Right lobe of liver (tissue), 6 donors: ENCODE measurements around the gene AIF1. TPM values are rescaled to one million over a fixed set of nuclear protein-coding genes. Genes with fewer than 3 reads are reported as not detected.

Source experiments
- ATAC-seq, 4 donors: fragments of 200-7000 bp; cut with Tn5 transposase; one replicate each; pipeline ENCODE4 v1.9.1; 2020; ENCODE audit warnings: mild to moderate bottlenecking in 4 of 4, moderate library complexity in 4 of 4
- DNase-seq, 3 donors: peaks; one replicate each; pipeline ENCODE4 v3.0.0-alpha.2; 2020
- H3K27ac ChIP-seq, 3 donors: fragments of 200-600 bp; one replicate each; pipeline ENCODE4 v1.8.0; 2022
- H3K27me3 ChIP-seq, 2 donors: fragments of 200-600 bp; one replicate each; pipeline ENCODE4 v1.8.0; 2022
- H3K36me3 ChIP-seq, 4 donors: fragments of 200-600 bp; sonication (generic) in 1 of 4; one replicate each; pipeline versions ENCODE4 v1.5.1 to v1.8.0; 2017 to 2022; ENCODE audit warnings: control low read depth in 1 of 4
- H3K4me1 ChIP-seq, 4 donors: fragments of 200-600 bp; sonication (generic) in 1 of 4; one replicate each; pipeline versions ENCODE4 v1.5.1 to v1.8.0; 2017 to 2022; ENCODE audit warnings: control low read depth in 1 of 4
- H3K4me3 ChIP-seq, 3 donors: fragments of 200-600 bp; one replicate each; pipeline ENCODE4 v1.8.0; 2022
- H3K9me3 ChIP-seq, 4 donors: fragments of 200-600 bp; sonication (generic) in 1 of 4; one replicate each; pipeline versions ENCODE4 v1.5.1 to v1.8.0; 2017 to 2022; ENCODE audit warnings: control low read depth in 1 of 4
- POLR2A ChIP-seq: fragments of 450-650 bp; IDR thresholded peaks from one replicate; pipeline ENCODE4 v1.6.1; 2017; ENCODE audit warnings: antibody characterized with exemption, mild to moderate bottlenecking
- WGBS: methylation state at CpG from one replicate; pipeline ENCODE4 v1.1.6; 2018; ENCODE audit warnings: low coverage, low lambda C conversion rate; ENCODE audit not compliant: insufficient coverage; ENCODE audit errors: missing lambda C conversion rate; 5-methylcytosine and 5-hydroxymethylcytosine counted together
- intact Hi-C, 2 donors: fragments of 100-400 bp; cut with DNase I; formaldehyde crosslinking; loops; one replicate each; pipeline versions ENCODE4 v1.11.2 to v1.14.1; 2022
- total RNA-seq, 6 experiments: library from RNA; depleted of rRNA in 2 of 6; stranded (reverse); fragments of >200 nt in 2 of 6; fragmentation: NEBNext Ultra II Directional in 3 of 6; extraction: Animal tissue kit (Norgen Biotek cat#: 25700) in 3 of 6; gene quantifications; one replicate each; pipeline versions ENCODE4 v1.1.0 to v1.2.4, GENCODE V29; 2016 to 2023
- TF ChIP-seq, protein P1 (sequence below), 4 donors: fragments of 200-600 bp in 3 of 4; fragments of 450-650 bp in 1 of 4; IDR thresholded peaks; one replicate each; pipeline versions ENCODE4 v1.5.1 to v1.8.0; 2016 to 2022; ENCODE audit warnings: antibody characterized with exemption in 4 of 4, mild to moderate bottlenecking in 2 of 4
- donor health status: DM: no; HTN: yes; CAD: no.
- donor health status: DM: no; HTN: no; CAD: no.
- donor health status: DM: no; HTN: no; CAD: no.
- donor health status: DM: no; HTN: yes; CAD: no.
- donor health status: DM: no; HTN: yes; CAD: no.

AIF1 gene
- total RNA-seq, 6 experiments from 2014 or later: 6.7 to 28.5 (median 13.0) TPM

DNA sequence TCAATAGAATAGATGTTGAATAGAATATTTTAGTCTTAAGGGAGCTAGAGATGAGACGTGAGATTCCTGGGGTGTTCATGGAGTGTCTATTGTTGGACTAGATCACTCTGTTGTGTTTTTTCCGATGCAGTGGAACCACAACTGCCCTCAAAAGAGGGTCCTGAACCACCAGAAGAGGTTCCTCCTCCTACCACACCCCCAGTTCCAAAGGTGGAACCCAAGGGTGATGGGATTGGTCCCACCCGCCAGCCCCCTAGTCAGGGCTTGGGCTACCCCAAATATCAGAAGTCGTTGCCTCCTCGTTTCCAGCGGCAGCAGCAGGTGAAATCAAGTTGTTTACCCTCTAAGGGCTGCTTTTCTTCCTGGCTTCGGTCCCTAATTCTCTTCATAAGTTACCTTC, 14.0 kb downstream of the AIF1 start:
- DNase-seq (no peak), ATAC-seq (no peak)
- TF ChIP-seq POLR2A: no peak
- TF ChIP-seq, protein P1, sequence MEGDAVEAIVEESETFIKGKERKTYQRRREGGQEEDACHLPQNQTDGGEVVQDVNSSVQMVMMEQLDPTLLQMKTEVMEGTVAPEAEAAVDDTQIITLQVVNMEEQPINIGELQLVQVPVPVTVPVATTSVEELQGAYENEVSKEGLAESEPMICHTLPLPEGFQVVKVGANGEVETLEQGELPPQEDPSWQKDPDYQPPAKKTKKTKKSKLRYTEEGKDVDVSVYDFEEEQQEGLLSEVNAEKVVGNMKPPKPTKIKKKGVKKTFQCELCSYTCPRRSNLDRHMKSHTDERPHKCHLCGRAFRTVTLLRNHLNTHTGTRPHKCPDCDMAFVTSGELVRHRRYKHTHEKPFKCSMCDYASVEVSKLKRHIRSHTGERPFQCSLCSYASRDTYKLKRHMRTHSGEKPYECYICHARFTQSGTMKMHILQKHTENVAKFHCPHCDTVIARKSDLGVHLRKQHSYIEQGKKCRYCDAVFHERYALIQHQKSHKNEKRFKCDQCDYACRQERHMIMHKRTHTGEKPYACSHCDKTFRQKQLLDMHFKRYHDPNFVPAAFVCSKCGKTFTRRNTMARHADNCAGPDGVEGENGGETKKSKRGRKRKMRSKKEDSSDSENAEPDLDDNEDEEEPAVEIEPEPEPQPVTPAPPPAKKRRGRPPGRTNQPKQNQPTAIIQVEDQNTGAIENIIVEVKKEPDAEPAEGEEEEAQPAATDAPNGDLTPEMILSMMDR (IDR thresholded peaks at IDR 0.05): no peak
- H3K27ac ChIP-seq: no peak overlapping the region
- 94% methylated on average over 7 of the region's 7 CpGs for WGBS
- H3K4me1 ChIP-seq: peaks cover 0 to under 1% (median 0%) of the 10 kb centered on the region in 4 donors
- intact Hi-C loops: no loop called here
- no peak overlapping the region for H3K4me3 ChIP-seq
- H3K9me3 ChIP-seq: no peaks in the 10 kb centered on the region
- peaks cover 17 to 95% (median 56%) of the 10 kb centered on the region in 4 donors for H3K36me3 ChIP-seq
- no peaks in the 10 kb centered on the region for H3K27me3 ChIP-seq

DNA sequence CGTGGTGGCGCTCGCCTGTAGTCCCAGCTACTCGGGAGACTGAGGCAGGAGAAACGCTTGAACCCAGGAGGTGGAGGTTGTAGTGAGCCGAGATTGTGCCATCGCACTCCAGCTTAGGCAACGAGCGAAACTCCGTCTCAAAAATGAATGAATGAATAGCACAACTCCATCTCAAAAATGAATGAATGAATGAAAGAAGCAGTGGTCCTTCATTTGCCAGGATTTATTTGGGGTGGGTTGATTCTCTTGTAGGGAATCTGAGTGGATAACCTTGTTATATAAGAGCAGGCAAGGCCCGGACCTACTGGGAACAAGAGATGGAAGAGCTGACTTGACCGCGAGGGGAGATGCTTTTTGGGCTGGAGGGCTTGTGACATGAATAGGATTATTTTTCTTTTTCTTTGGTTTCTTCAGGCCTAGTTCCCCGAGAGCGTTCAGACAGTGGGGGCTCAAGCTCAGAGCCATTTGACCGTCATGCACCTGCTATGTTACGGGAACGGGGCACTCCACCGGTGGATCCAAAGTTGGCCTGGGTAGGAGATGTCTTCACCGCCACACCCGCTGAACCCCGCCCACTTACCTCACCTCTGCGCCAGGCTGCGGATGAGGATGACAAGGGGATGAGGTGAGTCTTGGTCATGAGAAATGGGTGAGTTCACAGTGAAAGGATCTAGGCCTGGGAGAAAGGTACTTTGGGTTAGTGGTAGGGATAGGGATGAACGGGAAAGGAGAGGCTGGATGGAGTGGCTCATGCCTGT, 15.3 kb downstream of the AIF1 start:
- DNase-seq: no peak
- Histone ChIP-seq H3K4me1 (peaks cover 0 to 12% (median 0%) of the 10 kb centered on the region in 4 donors), H3K27me3 (no peaks in the 10 kb centered on the region), H3K4me3 (no peak overlapping the region), H3K9me3 (no peaks in the 10 kb centered on the region), H3K36me3 (peaks cover 10 to 94% (median 49%) of the 10 kb centered on the region in 4 donors), H3K27ac (no peak overlapping the region)
- intact Hi-C loops: no loop called here
- ATAC-seq: no peak
- WGBS: 92% methylated on average over 23 of the region's 25 CpGs
- TF ChIP-seq POLR2A: no peak
- TF ChIP-seq, protein P1 (IDR thresholded peaks at IDR 0.05): no peak

DNA sequence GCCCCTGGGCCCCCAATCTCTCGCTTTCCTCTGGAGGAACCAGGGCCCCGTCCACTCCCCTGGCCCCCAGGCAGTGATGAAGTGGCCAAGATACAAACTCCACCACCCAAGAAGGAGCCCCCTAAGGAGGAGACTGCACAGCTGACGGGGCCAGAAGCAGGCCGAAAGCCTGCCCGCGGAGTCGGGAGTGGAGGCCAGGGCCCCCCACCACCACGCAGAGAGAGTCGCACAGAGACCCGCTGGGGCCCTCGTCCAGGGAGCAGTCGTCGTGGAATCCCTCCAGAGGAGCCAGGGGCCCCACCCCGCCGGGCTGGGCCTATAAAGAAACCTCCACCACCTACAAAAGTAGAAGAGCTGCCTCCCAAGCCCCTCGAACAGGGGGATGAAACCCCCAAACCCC, 16.2 kb downstream of the AIF1 start:
- ATAC-seq (no peak), DNase-seq (no peak)
- intact Hi-C loops: no loop called here
- TF ChIP-seq POLR2A: no peak
- TF ChIP-seq, protein P1 (IDR thresholded peaks at IDR 0.05): no peak
- WGBS: 100% methylated on average over 2 of the region's 16 CpGs
- H3K4me3 ChIP-seq: no peak overlapping the region
- no peaks in the 10 kb centered on the region for H3K27me3 ChIP-seq
- H3K36me3 ChIP-seq: peaks cover 5 to 94% (median 47%) of the 10 kb centered on the region in 4 donors
- H3K4me1 ChIP-seq: peaks cover 0 to 12% (median 0%) of the 10 kb centered on the region in 4 donors
- no peaks in the 10 kb centered on the region for H3K9me3 ChIP-seq
- H3K27ac ChIP-seq: no peak overlapping the region

DNA sequence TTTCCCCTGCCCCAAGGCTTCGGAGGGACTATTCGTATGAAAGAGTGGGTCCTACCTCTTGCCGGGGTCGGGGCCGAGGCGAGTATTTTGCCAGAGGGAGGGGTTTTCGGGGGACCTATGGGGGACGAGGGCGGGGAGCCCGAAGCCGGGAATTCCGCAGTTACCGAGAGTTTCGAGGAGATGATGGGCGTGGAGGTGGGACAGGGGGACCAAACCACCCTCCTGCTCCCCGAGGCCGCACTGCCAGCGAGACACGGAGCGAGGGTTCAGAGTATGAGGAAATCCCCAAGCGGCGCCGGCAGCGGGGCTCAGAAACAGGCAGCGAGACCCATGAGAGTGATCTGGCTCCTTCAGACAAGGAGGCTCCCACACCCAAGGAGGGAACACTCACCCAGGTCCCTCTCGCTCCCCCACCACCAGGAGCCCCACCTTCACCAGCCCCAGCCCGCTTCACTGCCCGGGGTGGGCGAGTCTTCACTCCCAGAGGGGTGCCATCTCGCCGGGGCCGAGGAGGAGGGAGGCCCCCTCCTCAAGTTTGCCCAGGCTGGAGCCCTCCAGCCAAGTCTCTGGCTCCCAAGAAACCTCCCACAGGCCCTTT, 16.7 kb downstream of the AIF1 start:
- WGBS: no CpG with 5 or more reads among the region's 32 CpGs
- TF ChIP-seq, protein P1 (IDR thresholded peaks at IDR 0.05): no peak
- no peak for TF ChIP-seq POLR2A
- no peak overlapping the region for H3K4me3 ChIP-seq
- H3K27ac ChIP-seq: no peak overlapping the region
- no peaks in the 10 kb centered on the region for H3K9me3 ChIP-seq
- H3K27me3 ChIP-seq: no peaks in the 10 kb centered on the region
- intact Hi-C loops: no loop called here
- peaks cover 0 to 12% (median 0%) of the 10 kb centered on the region in 4 donors for H3K4me1 ChIP-seq
- H3K36me3 ChIP-seq: peaks cover 5 to 94% (median 47%) of the 10 kb centered on the region in 4 donors
- DNase-seq: no peak
- no peak for ATAC-seq
